Prostate gland (tissue), 2 donors: ENCODE results near the gene SYNE1.

Experiments used
- POLR2A ChIP-seq: fragments of 450-650 bp; IDR thresholded peaks from one replicate; pipeline ENCODE4 v1.6.1; 2016; ENCODE audit warnings: antibody characterized with exemption, mild to moderate bottlenecking
- POLR2AphosphoS5 ChIP-seq: sonication (generic); formaldehyde crosslinking; IDR thresholded peaks from one replicate; pipeline ENCODE4 v1.6.1; 2017; ENCODE audit warnings: antibody characterized with exemption
- TF ChIP-seq, protein P1 (sequence below), 4 experiments: fragments of 200-600 bp in 2 of 4; fragments of 450-650 bp in 2 of 4; sonication (generic) in 2 of 4; IDR thresholded peaks; 1 replicate in 3 of 4; 2 replicates in 1 of 4; pipeline ENCODE4 v1.5.1; 2016 to 2019; ENCODE audit warnings: antibody characterized with exemption in 4 of 4, mild to moderate bottlenecking in 2 of 4, moderate library complexity in 2 of 4

- TF ChIP-seq, protein P1, sequence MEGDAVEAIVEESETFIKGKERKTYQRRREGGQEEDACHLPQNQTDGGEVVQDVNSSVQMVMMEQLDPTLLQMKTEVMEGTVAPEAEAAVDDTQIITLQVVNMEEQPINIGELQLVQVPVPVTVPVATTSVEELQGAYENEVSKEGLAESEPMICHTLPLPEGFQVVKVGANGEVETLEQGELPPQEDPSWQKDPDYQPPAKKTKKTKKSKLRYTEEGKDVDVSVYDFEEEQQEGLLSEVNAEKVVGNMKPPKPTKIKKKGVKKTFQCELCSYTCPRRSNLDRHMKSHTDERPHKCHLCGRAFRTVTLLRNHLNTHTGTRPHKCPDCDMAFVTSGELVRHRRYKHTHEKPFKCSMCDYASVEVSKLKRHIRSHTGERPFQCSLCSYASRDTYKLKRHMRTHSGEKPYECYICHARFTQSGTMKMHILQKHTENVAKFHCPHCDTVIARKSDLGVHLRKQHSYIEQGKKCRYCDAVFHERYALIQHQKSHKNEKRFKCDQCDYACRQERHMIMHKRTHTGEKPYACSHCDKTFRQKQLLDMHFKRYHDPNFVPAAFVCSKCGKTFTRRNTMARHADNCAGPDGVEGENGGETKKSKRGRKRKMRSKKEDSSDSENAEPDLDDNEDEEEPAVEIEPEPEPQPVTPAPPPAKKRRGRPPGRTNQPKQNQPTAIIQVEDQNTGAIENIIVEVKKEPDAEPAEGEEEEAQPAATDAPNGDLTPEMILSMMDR (IDR thresholded peaks at IDR 0.05): no peak
- TF ChIP-seq POLR2A (no peak), POLR2AphosphoS5 (no peak)
These were observed 40.4 kb downstream of the SYNE1 start for GRCh38 chr6:152596726-152597125.
